Fibroblast of skin of right biceps (primary cell): ENCODE measurements around the gene KPNA6.
"Not testable (repeated sequence)": the region's sequence is repeated elsewhere in the genome, so short reads cannot be mapped to it uniquely, and the experiment has no call there.

Source experiments
- DNase-seq: peaks from one replicate; pipeline ENCODE4 v3.0.0-alpha.2; 2013

The KPNA6 gene

GRCh38 chr1:32100807-32101708 is 6.8 kb upstream of the KPNA6 start:
- peak; percentile 86 for DNase-seq

GRCh38 chr1:32104127-32104526 is 3.7 kb upstream of the KPNA6 start:
- DNase-seq = no peak

DNA sequence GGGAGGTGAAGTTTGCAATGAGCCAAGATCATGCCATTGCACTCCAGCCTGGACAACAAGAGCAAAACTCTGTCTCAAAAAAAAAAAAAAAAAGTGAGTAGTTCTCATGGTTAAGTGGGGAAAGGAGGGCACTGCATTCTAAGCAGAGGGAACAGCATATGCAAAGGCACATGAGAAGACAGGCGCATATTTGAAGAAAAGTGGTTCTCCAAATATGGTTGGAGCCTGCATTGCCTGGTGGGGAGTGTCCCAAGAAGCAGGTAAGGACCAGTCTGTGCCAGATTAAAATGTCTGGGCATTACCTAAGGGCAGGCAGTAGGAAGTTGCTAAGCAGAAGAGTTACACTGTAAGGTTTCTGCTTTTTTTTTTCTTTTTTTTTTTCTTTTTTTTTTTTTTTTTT is 2.5 kb upstream of the KPNA6 start:
- no peak for DNase-seq

DNA sequence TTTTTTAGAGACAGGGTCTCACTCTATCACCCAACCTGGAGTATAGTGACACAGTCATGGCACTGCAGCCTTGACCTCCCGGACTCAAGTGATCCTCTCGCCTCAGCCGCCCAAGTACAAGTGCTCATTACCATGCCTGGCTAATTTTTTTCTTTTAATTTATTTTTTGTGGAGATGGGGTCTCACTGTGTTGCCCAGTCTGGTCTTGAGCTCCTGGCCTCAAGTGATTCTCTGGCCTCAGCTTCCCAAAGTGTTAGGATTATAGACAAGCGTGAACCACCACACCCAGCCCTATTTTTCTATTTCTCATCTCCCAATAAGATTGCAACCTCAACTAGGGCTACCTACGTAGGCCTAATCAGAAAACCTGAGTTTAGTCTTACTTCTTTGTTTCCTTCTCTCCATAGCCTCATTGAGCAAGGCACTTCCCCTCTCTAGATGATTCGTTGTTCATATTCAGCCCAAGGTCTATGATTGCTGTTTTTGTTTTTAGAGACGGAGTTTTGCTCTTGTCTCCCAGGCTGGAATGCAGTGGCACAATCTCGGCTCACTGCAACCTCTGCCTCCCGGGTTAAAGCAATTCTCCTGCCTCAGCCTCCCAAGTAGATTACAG is 1.1 kb upstream of the KPNA6 start:
- no peak for DNase-seq

- no peak for DNase-seq
These were observed 3.3 kb downstream of the KPNA6 start for GRCh38 chr1:32111040-32111623.

DNA sequence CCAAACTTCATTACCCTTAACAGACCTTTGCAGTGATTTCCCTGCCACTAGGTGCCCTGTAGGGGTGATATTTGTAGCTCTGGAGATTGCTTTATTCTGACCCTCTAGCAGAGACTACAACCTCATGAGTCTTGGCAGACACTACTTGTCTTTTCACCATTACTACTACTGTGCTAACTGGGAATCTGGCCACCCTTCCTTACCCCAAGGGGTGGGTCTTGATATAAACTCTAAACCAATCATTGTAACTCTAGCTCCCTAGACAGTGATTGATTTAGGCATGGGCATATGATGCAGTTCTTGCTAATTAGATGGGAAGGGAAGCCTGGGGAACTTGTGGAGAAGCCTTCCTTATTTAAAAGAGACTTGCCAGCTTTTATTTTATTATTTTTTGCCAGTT is 3.9 kb downstream of the KPNA6 start:
- DNase-seq = no peak

DNA sequence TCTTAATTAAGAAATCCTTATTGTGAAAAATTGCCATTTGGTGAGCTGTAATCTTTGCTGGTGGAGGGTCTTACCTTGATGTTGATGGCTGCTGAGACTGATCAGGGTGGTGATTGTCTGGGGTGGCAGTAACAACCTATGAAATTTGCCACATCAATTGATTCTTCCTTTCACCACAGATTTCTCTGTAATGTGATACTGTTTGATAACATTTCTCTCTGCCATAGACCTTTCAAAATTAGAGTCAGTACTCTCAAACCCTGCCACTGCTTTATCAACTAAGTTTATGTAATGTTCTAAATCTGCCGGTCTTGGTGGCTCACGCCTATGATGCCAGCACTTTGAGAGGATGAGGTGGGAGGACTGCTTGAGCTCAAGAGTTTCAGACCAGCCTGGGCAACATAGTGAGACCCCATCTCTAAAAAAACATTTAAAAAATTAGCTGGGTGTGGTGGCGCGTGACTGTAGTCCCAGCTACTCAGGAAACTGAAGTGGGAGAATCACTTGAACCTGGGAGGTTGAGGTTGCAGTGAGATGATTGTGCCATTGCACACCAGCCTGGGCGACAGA is 5.0 kb downstream of the KPNA6 start:
- no peak for DNase-seq

DNA sequence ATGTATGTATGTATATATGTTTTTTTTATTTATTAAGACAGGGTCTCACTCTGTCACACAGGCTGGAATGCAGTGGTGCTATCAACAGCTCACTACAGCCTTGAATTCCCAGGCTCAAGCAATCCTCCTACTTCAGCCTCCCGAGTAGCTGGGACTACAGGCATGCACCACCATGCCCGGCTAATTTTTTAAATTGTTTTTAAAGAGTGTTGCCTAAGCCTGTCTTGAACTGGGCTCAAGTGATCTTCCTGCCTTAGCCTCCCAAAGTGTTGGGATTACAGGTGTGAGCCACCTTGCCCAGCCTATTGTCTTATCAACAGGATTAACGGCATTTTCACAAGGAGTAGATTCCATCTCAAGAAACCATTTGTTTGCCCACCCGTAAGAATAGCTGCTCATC is 5.6 kb downstream of the KPNA6 start:
- DNase-seq = not testable (repeated sequence)

GRCh38 chr1:32114420-32114819 is 6.6 kb downstream of the KPNA6 start:
- no peak for DNase-seq

DNA sequence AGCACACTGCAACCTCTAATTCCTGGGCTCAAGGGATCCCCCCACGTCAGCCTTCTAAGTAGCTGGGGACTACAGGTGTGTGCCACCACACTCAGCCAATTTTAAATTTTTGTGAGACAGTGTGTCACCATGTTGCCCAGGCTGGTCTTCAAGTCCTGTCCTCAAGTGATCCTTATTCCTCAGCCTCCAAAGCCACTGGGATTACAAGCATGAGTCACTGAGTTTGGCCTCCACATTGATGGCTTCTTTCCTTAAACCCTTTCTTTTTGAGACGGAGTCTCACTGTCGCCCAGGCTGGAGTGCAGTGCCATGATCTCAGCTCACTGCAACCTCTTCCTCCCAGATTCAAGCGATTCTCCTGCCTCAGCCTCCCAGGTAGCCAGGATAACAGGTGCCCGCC is 7.6 kb downstream of the KPNA6 start:
- DNase-seq = peak; percentile 33

GRCh38 chr1:32116531-32116930 is 8.7 kb downstream of the KPNA6 start:
- no peak for DNase-seq

DNA sequence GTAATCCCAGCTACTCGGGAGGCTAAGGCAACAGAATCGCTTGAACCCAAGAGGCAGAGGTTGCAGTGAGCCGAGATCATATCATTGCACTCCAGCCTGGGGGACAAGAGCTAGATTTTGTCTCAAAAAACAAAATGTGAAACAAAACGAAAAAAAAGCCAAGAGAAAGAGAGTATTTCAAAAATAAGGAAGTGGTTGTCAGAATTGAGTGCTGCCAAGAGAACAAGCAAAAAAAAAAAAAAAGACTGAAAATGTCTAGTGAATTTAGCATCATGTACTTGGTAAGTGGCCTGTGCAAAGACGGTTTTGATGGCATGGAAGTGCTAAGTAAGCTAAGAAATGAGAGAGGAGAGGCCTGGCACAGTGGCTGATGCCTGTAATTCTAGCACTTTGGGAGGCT is 14.3 kb downstream of the KPNA6 start:
- DNase-seq = no peak

DNA sequence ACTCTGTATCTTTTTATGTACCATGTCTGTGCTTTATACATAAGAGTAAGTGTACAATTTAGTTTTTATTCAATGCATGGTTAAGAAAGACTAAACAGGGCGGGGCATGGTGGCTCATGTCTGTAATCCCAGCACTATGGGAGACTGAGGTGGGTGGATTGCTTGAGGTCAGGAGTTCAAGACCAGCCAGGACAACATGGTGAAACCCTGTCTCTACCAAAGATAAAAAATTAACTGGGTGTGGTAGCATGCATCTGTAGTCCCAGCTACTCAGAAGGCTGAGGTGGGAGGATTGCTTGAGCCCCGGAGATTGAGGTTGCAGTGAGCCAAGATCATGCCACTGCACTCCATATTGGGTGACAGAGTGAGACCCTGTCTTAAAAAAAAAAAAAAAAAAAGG is 15.5 kb downstream of the KPNA6 start:
- DNase-seq = not testable (repeated sequence)

- DNase-seq = no peak
These were observed 17.5 kb downstream of the KPNA6 start for GRCh38 chr1:32125313-32125712.

- DNase-seq = no peak
These were observed 18.9 kb downstream of the KPNA6 start for GRCh38 chr1:32126770-32127169.

GRCh38 chr1:32127409-32128198 is 19.7 kb downstream of the KPNA6 start:
- no peak for DNase-seq

DNA sequence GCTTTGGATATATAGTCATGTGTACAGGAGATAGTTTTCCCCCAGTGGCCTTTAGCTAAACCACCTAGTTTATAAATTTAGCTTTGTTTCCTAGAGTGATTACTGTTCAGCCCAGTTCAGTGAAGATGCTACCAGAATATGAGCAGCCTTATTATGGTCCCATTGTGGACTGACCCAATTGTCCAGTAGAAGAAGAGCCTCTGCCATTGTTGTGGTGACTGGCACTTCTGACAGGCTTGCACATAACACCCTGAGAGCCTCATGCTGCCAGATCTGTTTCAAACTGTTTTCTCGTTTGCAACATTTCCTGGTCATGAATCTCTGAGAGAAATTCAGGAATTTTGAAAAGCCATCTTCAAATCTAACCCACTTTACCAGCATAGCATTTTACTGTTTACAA is 20.6 kb downstream of the KPNA6 start:
- no peak for DNase-seq

GRCh38 chr1:32128964-32129363 is 21.1 kb downstream of the KPNA6 start:
- no peak for DNase-seq

GRCh38 chr1:32133950-32134280 is 26.1 kb downstream of the KPNA6 start:
- DNase-seq = not testable (repeated sequence)

DNA sequence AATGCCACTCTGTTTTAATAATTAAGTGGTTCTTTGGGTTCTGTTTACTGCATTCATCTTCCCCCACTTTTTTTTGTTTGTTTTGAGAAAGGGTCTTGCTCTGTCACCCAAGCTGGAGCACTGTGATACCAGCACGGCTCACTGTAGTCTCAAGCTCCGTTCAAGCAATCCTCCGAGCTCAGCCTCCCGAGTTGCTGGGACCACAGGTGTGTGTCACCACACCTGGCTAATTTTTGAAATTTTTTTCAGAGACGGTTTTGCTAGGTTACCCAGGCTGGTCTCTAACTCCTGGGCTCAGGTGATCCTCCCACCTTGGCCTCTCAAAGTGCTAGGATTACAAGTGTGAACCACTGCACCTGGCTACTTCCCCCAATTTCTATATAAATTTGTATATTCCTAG is 29.3 kb downstream of the KPNA6 start:
- no peak for DNase-seq

DNA sequence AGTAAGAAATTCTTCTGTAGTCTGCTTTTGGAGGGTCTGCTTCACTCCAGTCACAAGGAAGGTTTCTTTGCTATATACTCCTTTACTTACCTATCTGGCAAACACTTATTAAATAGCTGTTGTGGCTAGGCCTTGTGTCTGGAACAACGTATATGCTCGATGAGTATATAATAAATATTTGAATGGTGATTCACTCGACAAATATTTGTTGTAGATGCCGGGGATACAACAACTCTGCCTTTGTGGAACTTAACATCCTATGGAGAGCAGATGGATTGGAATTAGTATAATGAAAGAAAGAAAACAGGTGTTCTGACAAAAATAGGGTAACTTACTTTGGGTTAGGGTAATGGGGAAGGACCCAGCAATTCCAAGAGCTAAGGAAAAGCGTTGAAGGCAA is 31.1 kb downstream of the KPNA6 start:
- DNase-seq = peak; percentile 62

- peak; percentile 76 for DNase-seq
These were observed 34.8 kb downstream of the KPNA6 start for GRCh38 chr1:32142446-32143301.
